Measurements from ENCODE around the gene IRS1. TPM values are rescaled to one million over a fixed set of nuclear protein-coding genes. Genes with fewer than 3 reads are reported as not detected.

Gene IRS1
- total RNA-seq, 1 donor from 2014 or later, result 11.8 TPM

- DNase-seq (ENCODE audit: low spot score in 2 of 2) (no peak), FAIRE-seq (no peak)
Observed at GRCh38 chr2:226698671-226699070, 100.9 kb downstream of the IRS1 start.

DNA sequence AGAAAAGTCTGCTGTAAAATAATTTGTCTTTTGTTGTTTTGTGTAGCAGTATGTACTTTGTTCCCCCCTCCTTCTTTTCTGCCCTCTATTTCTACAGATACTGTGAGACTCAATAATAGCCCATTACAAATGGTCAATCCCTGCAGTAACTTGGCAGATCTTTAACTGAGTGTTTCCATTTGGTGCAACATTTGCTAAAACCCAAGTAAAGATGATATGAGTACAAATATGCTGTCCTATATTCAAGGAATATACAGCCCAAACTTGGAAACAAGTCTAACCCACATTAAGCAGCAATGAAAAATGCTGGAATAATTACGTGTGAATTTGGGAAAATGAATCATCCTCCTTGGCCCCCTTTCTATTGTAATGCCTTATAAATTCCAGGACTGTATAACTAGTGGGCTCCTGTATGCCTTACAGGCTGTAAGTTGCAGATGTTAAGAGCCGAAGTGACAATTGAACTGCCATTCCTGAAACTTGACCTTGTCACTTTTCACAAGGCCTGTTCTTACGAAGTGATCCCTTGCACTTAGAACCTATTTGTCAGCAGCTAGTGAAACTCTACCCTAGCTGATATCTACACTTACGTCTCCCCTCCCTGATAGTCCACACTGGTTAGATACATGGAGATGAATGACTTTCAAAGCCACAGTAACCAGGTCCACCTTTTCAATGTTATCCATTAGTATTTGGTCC is 104.9 kb downstream of the IRS1 start:
- no peak for DNase-seq (ENCODE audit: low spot score in 2 of 2)
- FAIRE-seq, result no peak

- DNase-seq (ENCODE audit: low spot score in 2 of 2), result no peak
- no peak for FAIRE-seq
Observed at GRCh38 chr2:226694149-226694548, 105.5 kb downstream of the IRS1 start.

DNA sequence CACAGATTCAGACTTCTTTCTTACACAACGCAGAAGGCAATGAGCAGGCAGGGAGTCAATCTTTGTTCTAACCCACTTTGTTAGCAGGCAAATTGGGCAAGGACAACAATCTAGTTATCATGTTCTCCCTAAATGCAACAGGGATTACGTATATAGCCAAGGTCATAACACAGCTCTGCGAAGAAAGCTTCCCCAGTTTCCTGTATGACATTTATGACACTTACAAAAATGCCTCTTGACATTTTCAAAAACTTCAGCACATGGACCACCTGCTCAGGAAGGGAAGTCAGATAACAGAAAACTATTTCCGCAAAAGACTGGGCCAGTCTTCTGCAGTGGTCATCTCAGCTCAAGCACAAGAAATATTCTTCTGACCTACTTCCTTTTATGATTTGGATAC is 106.1 kb downstream of the IRS1 start:
- FAIRE-seq (no peak), DNase-seq (ENCODE audit: low spot score in 2 of 2) (no peak)

- no peak for FAIRE-seq
- no peak for DNase-seq (ENCODE audit: low spot score in 2 of 2)
Observed at GRCh38 chr2:226692521-226693126, 107.0 kb downstream of the IRS1 start.

- no peak for DNase-seq (ENCODE audit: low spot score in 2 of 2)
- no peak for FAIRE-seq
Observed at GRCh38 chr2:226691255-226691654, 108.4 kb downstream of the IRS1 start.

DNA sequence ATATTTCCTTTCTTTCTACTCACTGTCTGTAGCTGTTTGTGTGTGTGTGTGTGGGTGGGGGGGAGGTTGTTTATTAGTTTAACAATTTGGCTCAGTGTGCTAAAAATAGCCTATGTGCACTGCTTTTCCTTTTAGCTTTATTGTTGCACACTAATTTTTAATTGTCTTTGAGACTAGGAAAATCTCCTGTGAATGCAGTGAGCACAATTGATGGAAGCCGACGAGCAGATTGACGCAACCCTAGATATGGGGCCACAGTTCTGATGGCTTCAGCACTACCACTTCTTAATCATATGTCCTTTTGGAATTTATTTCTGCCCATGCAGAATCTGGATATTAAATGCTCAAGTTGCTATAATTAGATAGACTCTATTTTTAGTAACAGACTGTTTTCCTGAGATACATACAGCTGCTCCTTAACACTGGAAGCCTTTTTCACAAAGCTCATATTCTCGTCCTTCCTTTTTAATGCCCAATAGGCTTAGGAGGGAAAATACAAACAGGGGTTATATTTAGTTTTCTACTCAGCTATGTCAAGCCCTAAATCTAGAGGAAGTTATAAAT is 109.1 kb downstream of the IRS1 start:
- FAIRE-seq, result no peak

DNA sequence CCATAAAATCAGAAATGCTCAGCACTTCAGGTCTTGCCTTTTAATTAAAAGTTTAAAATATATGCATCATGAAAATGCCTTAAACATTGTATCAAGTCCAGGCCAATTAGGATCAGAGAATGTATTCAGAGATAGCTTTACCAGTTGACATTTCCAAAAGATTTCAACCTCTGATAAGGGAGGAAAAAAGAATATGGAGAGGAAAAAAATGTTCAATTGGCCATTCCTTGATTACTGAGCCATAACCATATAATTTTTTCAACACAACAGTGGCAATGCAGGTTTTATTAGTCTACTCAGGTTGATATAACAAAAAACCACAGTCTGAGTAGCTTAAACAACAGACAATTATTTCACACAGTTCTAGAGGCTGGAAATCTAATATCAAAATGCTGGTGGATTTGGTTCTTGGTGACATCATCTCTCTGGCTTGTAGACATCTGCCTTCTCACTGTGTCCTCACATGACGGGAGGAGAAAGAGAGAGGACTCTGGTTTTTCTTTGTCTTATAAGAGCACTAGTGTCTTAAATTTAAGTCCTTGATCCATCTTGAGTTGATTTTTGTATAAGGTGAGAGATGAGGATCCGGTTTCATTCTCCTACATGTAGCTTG is 111.9 kb downstream of the IRS1 start:
- DNase-seq (ENCODE audit: low spot score in 2 of 2), result no peak

More for the DNA sequence above, 109.1 kb downstream of the IRS1 start:
- DNase-seq (ENCODE audit: low spot score in 2 of 2), result peak in 1 of 2 donors; percentile 6

DNA sequence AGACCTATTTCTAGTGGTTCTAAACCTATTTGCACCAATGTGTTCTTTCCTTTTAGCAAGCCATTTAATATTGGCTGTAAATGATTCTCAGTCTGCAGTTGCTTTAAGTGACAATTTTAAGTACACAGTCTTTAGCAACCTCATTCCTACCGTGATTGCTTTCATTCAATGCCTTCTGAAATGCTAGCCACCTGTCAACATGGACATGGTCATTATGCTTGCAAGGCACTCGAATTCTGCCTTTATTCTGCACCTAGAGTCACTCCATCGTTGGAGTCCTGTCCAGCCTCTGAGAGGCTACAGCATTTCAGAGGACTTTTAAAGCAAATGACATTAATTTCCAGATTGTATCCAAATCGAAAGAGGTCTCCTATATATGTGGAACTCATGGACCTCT is 115.1 kb downstream of the IRS1 start:
- no peak for DNase-seq (ENCODE audit: low spot score in 2 of 2)

More for the DNA sequence above, 111.9 kb downstream of the IRS1 start:
- no peak for FAIRE-seq

DNA sequence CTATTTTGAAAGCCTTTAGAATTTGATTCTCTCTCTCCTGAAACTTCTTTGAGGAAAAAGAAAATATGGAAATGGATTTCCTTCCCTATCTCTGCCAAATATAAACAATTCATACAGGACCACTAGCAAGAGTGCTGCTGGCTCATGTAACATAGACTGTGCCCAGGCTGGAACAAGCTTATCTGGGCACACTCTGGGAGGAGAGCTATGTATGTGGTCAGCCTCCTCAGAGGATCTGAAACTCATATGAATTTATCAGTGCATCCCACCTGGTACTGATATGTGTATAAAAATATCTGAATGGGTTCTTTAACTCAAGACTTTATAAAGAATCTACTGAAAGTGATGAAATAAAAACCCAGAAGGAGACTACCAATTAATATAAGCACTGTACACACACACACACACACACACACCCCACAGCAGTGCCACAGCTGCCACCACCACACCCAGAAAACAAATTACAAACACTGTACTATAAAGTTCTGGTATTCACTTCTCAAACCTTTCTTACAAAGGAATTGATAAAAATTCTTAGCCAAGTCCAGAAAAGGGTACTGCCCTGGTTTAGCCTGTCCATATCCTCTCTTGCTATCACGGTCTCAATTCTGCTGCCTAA is 115.6 kb downstream of the IRS1 start:
- FAIRE-seq (no peak), DNase-seq (ENCODE audit: low spot score in 2 of 2) (no peak)

More for the DNA sequence above, 115.1 kb downstream of the IRS1 start:
- FAIRE-seq, result no peak

DNA sequence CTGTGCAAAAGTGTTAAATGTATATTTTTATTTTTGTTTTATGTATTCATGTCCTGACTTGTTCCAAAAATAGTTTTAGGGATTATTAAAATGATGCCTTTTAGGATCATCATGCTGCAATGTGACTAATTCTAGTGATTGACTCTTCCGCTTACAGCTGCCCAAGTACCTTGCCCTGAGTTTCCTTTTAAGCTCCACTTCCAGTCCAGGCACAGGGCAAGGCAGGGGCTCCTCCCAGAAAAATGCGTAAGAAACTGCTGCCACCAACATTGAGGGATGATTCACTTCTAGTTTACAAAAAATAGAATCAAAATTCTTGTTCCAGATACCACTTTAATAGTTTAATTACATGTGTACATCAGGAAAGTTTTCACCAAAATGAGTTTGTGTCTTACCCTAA is 116.4 kb downstream of the IRS1 start:
- DNase-seq (ENCODE audit: low spot score in 2 of 2) (no peak), FAIRE-seq (no peak)

Other genes starting within 250 kb of the IRS1 start
- 24.1 TPM for gene RHBDD1, start 36.2 kb upstream of the IRS1 start, total RNA-seq

All from frontal cortex (tissue), 4 donors.